Measurements from ENCODE around the gene RANBP10. TPM values are rescaled to one million over a fixed set of nuclear protein-coding genes. Genes with fewer than 3 reads are reported as not detected.

RANBP10 gene
- total and polyA plus RNA-seq, 2 of the 13 experiments (the other 11 are each of a cell fraction or from before 2014, with no cell fraction given) = 9.2 to 22.7 TPM

DNA sequence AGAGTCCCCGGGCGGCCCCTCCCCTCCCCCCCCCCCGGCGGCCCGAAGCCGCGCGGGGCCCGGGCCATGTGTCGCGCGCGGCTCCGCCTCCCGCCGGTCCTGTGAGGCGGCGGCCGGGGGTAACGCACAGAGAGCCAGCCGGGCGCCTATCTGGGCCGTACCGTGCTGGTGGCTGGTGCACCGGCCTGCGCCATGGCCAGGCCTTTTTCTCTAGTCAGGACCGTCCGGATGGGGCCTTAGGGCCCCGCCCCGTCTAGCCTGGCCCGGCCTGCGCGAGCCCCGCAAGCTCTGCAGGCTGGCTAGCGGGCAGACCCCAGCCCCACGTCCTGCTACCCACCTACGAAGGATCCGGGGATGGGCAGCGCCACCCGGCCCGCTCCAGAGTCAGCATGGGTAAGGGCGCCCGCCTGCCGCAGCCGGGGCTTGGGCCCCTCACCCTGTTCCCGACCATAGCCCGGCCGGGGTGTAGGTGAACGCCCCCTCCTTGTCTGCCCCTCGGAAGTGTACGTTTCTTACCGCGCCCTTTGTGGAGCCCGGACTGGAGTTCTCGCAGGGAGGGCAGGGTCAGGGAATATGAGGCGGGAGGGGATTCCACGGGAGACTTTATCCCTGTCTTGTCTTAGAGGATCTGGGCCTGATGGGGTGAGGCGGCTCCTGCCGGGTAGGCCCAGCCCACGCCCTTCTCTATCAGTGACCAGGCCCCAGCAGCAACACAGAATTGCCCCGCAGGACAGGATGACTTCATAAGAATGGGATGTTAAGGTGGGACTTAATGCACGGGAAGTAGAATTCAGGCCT, 40.9 kb upstream of the RANBP10 start, which contains the start of gene CENPT (continued):
- TF ChIP-seq, protein P1, sequence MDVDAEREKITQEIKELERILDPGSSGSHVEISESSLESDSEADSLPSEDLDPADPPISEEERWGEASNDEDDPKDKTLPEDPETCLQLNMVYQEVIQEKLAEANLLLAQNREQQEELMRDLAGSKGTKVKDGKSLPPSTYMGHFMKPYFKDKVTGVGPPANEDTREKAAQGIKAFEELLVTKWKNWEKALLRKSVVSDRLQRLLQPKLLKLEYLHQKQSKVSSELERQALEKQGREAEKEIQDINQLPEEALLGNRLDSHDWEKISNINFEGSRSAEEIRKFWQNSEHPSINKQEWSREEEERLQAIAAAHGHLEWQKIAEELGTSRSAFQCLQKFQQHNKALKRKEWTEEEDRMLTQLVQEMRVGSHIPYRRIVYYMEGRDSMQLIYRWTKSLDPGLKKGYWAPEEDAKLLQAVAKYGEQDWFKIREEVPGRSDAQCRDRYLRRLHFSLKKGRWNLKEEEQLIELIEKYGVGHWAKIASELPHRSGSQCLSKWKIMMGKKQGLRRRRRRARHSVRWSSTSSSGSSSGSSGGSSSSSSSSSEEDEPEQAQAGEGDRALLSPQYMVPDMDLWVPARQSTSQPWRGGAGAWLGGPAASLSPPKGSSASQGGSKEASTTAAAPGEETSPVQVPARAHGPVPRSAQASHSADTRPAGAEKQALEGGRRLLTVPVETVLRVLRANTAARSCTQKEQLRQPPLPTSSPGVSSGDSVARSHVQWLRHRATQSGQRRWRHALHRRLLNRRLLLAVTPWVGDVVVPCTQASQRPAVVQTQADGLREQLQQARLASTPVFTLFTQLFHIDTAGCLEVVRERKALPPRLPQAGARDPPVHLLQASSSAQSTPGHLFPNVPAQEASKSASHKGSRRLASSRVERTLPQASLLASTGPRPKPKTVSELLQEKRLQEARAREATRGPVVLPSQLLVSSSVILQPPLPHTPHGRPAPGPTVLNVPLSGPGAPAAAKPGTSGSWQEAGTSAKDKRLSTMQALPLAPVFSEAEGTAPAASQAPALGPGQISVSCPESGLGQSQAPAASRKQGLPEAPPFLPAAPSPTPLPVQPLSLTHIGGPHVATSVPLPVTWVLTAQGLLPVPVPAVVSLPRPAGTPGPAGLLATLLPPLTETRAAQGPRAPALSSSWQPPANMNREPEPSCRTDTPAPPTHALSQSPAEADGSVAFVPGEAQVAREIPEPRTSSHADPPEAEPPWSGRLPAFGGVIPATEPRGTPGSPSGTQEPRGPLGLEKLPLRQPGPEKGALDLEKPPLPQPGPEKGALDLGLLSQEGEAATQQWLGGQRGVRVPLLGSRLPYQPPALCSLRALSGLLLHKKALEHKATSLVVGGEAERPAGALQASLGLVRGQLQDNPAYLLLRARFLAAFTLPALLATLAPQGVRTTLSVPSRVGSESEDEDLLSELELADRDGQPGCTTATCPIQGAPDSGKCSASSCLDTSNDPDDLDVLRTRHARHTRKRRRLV (CRISPR knock-in tag; IDR thresholded peaks at IDR 0.05) = no peak
- no peak for TF ChIP-seq ZNF350 (CRISPR knock-in tag; IDR thresholded peaks at IDR 0.05; ENCODE audit: borderline replicate concordance, low read depth)
- peak; percentile 57; the same call in 1 of the 2 replicates for TF ChIP-seq ZNF225 (CRISPR knock-in tag; IDR thresholded peaks at IDR 0.05)
- TF ChIP-seq ZNF333 (CRISPR knock-in tag; IDR thresholded peaks at IDR 0.05; ENCODE audit: borderline replicate concordance) = no peak; the same call in 1 of the 2 replicates
- TF ChIP-seq CBX2 (IDR thresholded peaks at IDR 0.05; ENCODE audit: low read depth, low read length) = no peak
- no peak for TF ChIP-seq CBX2 (CRISPR knock-in tag; IDR thresholded peaks at IDR 0.05; ENCODE audit: low read depth)
- no peak for TF ChIP-seq MBNL3 (CRISPR knock-in tag; conservative IDR thresholded peaks at IDR 0.05)
- no peak for TF ChIP-seq MAFF (IDR thresholded peaks at IDR 0.05; ENCODE audit: low read depth, low read length)
- no peak for TF ChIP-seq ZNF644 (CRISPR knock-in tag; IDR thresholded peaks at IDR 0.05; ENCODE audit: low read depth)
- no peak for TF ChIP-seq ZNF207 (IDR thresholded peaks at IDR 0.05; ENCODE audit: borderline replicate concordance)
- TF ChIP-seq, protein P2, sequence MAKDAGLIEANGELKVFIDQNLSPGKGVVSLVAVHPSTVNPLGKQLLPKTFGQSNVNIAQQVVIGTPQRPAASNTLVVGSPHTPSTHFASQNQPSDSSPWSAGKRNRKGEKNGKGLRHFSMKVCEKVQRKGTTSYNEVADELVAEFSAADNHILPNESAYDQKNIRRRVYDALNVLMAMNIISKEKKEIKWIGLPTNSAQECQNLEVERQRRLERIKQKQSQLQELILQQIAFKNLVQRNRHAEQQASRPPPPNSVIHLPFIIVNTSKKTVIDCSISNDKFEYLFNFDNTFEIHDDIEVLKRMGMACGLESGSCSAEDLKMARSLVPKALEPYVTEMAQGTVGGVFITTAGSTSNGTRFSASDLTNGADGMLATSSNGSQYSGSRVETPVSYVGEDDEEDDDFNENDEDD (CRISPR knock-in tag; IDR thresholded peaks at IDR 0.05; ENCODE audit: borderline replicate concordance) = no peak
- TF ChIP-seq HNRNPK (IDR thresholded peaks at IDR 0.05; ENCODE audit: low read depth, low read length, poor library complexity, severe bottlenecking) = no peak
- TF ChIP-seq ZNF12 (CRISPR knock-in tag; IDR thresholded peaks at IDR 0.05) = no peak
- 0 out of 2 replicates have a peak, but pooled peaks have one; percentile 5 for TF ChIP-seq KAT7 (CRISPR knock-in tag; IDR thresholded peaks at IDR 0.05; ENCODE audit: borderline replicate concordance)
- no peak; the same call in none of the 2 replicates for TF ChIP-seq SRY (CRISPR knock-in tag; IDR thresholded peaks at IDR 0.05)
- no peak for TF ChIP-seq ZNF577 (CRISPR knock-in tag; IDR thresholded peaks at IDR 0.05; ENCODE audit: borderline replicate concordance, low read depth)
- TF ChIP-seq, protein P3, sequence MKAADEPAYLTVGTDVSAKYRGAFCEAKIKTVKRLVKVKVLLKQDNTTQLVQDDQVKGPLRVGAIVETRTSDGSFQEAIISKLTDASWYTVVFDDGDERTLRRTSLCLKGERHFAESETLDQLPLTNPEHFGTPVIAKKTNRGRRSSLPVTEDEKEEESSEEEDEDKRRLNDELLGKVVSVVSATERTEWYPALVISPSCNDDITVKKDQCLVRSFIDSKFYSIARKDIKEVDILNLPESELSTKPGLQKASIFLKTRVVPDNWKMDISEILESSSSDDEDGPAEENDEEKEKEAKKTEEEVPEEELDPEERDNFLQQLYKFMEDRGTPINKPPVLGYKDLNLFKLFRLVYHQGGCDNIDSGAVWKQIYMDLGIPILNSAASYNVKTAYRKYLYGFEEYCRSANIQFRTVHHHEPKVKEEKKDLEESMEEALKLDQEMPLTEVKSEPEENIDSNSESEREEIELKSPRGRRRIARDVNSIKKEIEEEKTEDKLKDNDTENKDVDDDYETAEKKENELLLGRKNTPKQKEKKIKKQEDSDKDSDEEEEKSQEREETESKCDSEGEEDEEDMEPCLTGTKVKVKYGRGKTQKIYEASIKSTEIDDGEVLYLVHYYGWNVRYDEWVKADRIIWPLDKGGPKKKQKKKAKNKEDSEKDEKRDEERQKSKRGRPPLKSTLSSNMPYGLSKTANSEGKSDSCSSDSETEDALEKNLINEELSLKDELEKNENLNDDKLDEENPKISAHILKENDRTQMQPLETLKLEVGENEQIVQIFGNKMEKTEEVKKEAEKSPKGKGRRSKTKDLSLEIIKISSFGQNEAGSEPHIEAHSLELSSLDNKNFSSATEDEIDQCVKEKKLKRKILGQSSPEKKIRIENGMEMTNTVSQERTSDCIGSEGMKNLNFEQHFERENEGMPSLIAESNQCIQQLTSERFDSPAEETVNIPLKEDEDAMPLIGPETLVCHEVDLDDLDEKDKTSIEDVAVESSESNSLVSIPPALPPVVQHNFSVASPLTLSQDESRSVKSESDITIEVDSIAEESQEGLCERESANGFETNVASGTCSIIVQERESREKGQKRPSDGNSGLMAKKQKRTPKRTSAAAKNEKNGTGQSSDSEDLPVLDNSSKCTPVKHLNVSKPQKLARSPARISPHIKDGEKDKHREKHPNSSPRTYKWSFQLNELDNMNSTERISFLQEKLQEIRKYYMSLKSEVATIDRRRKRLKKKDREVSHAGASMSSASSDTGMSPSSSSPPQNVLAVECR (CRISPR knock-in tag; IDR thresholded peaks at IDR 0.05; ENCODE audit: borderline replicate concordance) = no peak; the same call in 1 of the 2 replicates
- TF ChIP-seq YEATS2 (CRISPR knock-in tag; IDR thresholded peaks at IDR 0.05; ENCODE audit: borderline replicate concordance) = no peak
- peak; percentile 37; the same call in 1 of the 2 replicates for TF ChIP-seq ZBTB20 (CRISPR knock-in tag; IDR thresholded peaks at IDR 0.05; ENCODE audit: borderline replicate concordance, low read depth)

All from HepG2 (cell line).